GM10847 (cell line): ENCODE data around the gene CELF4.

Source experiments
- POLR2A ChIP-seq: IDR thresholded peaks from 2 replicates; pipeline ENCODE4 v1.6.1; 2011; ENCODE audit not compliant: insufficient read length; ENCODE audit errors: extremely low read depth

CELF4 gene

GRCh38 chr18:37303009-37303408 is 262.6 kb downstream of the CELF4 start:
- TF ChIP-seq POLR2A, result no peak

- no peak for TF ChIP-seq POLR2A
Measured at GRCh38 chr18:37302519-37302918, 263.1 kb downstream of the CELF4 start.

GRCh38 chr18:37299471-37300304 is 265.9 kb downstream of the CELF4 start:
- TF ChIP-seq POLR2A, result no peak

GRCh38 chr18:37298816-37299215 is 266.8 kb downstream of the CELF4 start:
- TF ChIP-seq POLR2A, result no peak

- no peak for TF ChIP-seq POLR2A
Measured at GRCh38 chr18:37297106-37297505, 268.5 kb downstream of the CELF4 start.

- no peak for TF ChIP-seq POLR2A
Measured at GRCh38 chr18:37294951-37295350, 270.6 kb downstream of the CELF4 start.

GRCh38 chr18:37293359-37293758 is 272.2 kb downstream of the CELF4 start:
- no peak for TF ChIP-seq POLR2A

GRCh38 chr18:37289423-37289822 is 276.2 kb downstream of the CELF4 start:
- no peak for TF ChIP-seq POLR2A

GRCh38 chr18:37287601-37288000 is 278.0 kb downstream of the CELF4 start:
- no peak for TF ChIP-seq POLR2A

- TF ChIP-seq POLR2A, result no peak
Measured at GRCh38 chr18:37286801-37287200, 278.8 kb downstream of the CELF4 start.

- no peak for TF ChIP-seq POLR2A
Measured at GRCh38 chr18:37285825-37286224, 279.8 kb downstream of the CELF4 start.

- TF ChIP-seq POLR2A, result no peak
Measured at GRCh38 chr18:37284260-37284659, 281.3 kb downstream of the CELF4 start.

GRCh38 chr18:37282386-37283037 is 283.1 kb downstream of the CELF4 start:
- TF ChIP-seq POLR2A, result no peak

- TF ChIP-seq POLR2A, result no peak
Measured at GRCh38 chr18:37280701-37281393, 284.8 kb downstream of the CELF4 start.

- TF ChIP-seq POLR2A, result no peak
Measured at GRCh38 chr18:37277804-37278203, 287.8 kb downstream of the CELF4 start.
